HepG2 (cell line): Measurements from ENCODE around the gene BSG. TPM values are rescaled to one million over a fixed set of nuclear protein-coding genes. Genes with fewer than 3 reads are reported as not detected.

Experiments
- DZIP1 ChIP-seq: sonication (generic); formaldehyde crosslinking; IDR thresholded peaks from 2 replicates; pipeline ENCODE4 v1.5.0; 2020; ENCODE audit warnings: mild to moderate bottlenecking, missing genetic modification reagents
- FOXC1 ChIP-seq: sonication (generic); formaldehyde crosslinking; IDR thresholded peaks from 2 replicates; pipeline ENCODE4 v1.8.0; 2022; ENCODE audit warnings: mild to moderate bottlenecking, missing genetic modification reagents, borderline replicate concordance
- HHEX ChIP-seq: IDR thresholded peaks from 2 replicates; pipeline ENCODE4 v1.6.1; 2016; ENCODE audit warnings: control low read depth
- SNAPC4 ChIP-seq: sonication (generic); formaldehyde crosslinking; IDR thresholded peaks from 2 replicates; pipeline ENCODE4 v1.4.0; 2020; ENCODE audit warnings: mild to moderate bottlenecking, missing genetic modification reagents
- YY1 ChIP-seq: IDR thresholded peaks from 2 replicates; pipeline ENCODE4 v1.6.1; 2011; ENCODE audit warnings: low read length, low read depth, moderate library complexity, mild to moderate bottlenecking; ENCODE audit not compliant: insufficient read depth, insufficient replicate concordance
- ZNF337 ChIP-seq: sonication (generic); formaldehyde crosslinking; IDR thresholded peaks from 2 replicates; pipeline ENCODE4 v1.5.1; 2020; ENCODE audit warnings: missing genetic modification reagents, low read depth, mild to moderate bottlenecking, borderline replicate concordance
- ZNF343 ChIP-seq: sonication (generic); formaldehyde crosslinking; IDR thresholded peaks from 2 replicates; pipeline ENCODE4 v1.4.0; 2020; ENCODE audit warnings: mild to moderate bottlenecking, missing genetic modification reagents
- ZNF468 ChIP-seq: sonication (generic); formaldehyde crosslinking; IDR thresholded peaks from 2 replicates; pipeline ENCODE4 v1.8.0; 2022; ENCODE audit warnings: mild to moderate bottlenecking, moderate library complexity, missing genetic modification reagents
- ZNF563 ChIP-seq: sonication (generic); formaldehyde crosslinking; IDR thresholded peaks from 2 replicates; pipeline ENCODE4 v1.8.0; 2022; ENCODE audit warnings: mild to moderate bottlenecking, moderate library complexity, missing genetic modification reagents
- ZNF609 ChIP-seq: sonication (generic); formaldehyde crosslinking; IDR thresholded peaks from 2 replicates; pipeline ENCODE4 v1.4.0; 2020; ENCODE audit warnings: mild to moderate bottlenecking, missing genetic modification reagents, borderline replicate concordance
- ZNF747 ChIP-seq: sonication (generic); formaldehyde crosslinking; IDR thresholded peaks from 2 replicates; pipeline ENCODE4 v1.8.1; 2023; ENCODE audit warnings: missing genetic modification reagents, mild to moderate bottlenecking, borderline replicate concordance
- polyA plus RNA-seq, 8 experiments: library from polyadenylated mRNA; depleted of rRNA in 3 of 8; stranded (reverse) in 7 of 8; unstranded in 1 of 8; fragments of >200 nt; fragmentation: Illumina TruSeq in 4 of 8; extraction: Trizol in 4 of 8; gene quantifications; 2 replicates each; pipeline versions ENCODE4 v1.2.1 to v1.2.3, GENCODE V29; 2011 to 2016; ENCODE audit warnings: low read depth in 4 of 8, missing spikeins in 1 of 8, mixed read lengths in 1 of 8; ENCODE audit not compliant: insufficient read depth in 1 of 8
- total RNA-seq, 5 experiments: library from RNA; depleted of rRNA; stranded (reverse); fragments of >200 nt; fragmentation: Illumina TruSeq; extraction: Trizol; gene quantifications; 2 replicates each; pipeline ENCODE4 v1.2.3, GENCODE V29; 2016; ENCODE audit warnings: low read depth in 1 of 5

BSG gene
- total and polyA plus RNA-seq, 2 of the 13 experiments (the other 11 are each of a cell fraction or from before 2014, with no cell fraction given) = 309 to 754 TPM

GRCh38 chr19:588093-588740, 15.8 kb downstream of the BSG start (continued):
- TF ChIP-seq SNAPC4 (CRISPR knock-in tag) (no peak), ZNF609 (CRISPR knock-in tag) (no peak), FOXC1 (no peak), ZNF343 (CRISPR knock-in tag) (no peak), YY1 (no peak), ZNF468 (CRISPR knock-in tag) (no peak), ZNF337 (CRISPR knock-in tag) (no peak), DZIP1 (CRISPR knock-in tag) (no peak), ZNF747 (CRISPR knock-in tag) (no peak), ZNF563 (CRISPR knock-in tag) (no peak), HHEX (no peak)
